Breast epithelium (tissue), 4 donors: Measurements from ENCODE around the gene HDGF. TPM values are rescaled to one million over a fixed set of nuclear protein-coding genes. Genes with fewer than 3 reads are reported as not detected.

Experiments
- DNase-seq, 2 donors: peaks; one replicate each; pipeline ENCODE4 v3.0.0-alpha.2; 2019; ENCODE audit warnings: low spot score in 2 of 2
- H3K27ac ChIP-seq, 2 donors: fragments of 200-600 bp; sonication (generic) in 1 of 2; one replicate each; pipeline ENCODE4 v1.5.1; 2016 to 2019; ENCODE audit warnings: mild to moderate bottlenecking in 1 of 2
- H3K27me3 ChIP-seq, 2 donors: fragments of 200-600 bp; sonication (generic) in 1 of 2; one replicate each; pipeline versions ENCODE4 v1.5.1 to v1.6.0; 2017 to 2019; ENCODE audit warnings: control low read depth in 1 of 2, mild to moderate bottlenecking in 1 of 2
- H3K36me3 ChIP-seq: fragments of 200-600 bp; one replicate; pipeline ENCODE4 v1.5.1; 2019
- H3K4me1 ChIP-seq, 2 donors: fragments of 200-600 bp; sonication (generic); one replicate each; pipeline ENCODE4 v1.5.1; 2016 to 2019; ENCODE audit warnings: control low read depth in 1 of 2
- H3K4me3 ChIP-seq, 3 donors: fragments of 200-600 bp; sonication (generic); 1 replicate in 2 of 3; 2 replicates in 1 of 3; pipeline ENCODE4 v1.5.1; 2016 to 2019; ENCODE audit warnings: mild to moderate bottlenecking in 3 of 3, moderate library complexity in 2 of 3
- H3K9me3 ChIP-seq, 2 donors: fragments of 200-600 bp; sonication (generic) in 1 of 2; one replicate each; pipeline ENCODE4 v1.5.1; 2016 to 2019; ENCODE audit warnings: control low read depth in 1 of 2
- CTCF ChIP-seq, 3 donors: fragments of 450-650 bp; IDR thresholded peaks; one replicate each; pipeline ENCODE4 v1.5.1; 2016 to 2017; ENCODE audit warnings: antibody characterized with exemption in 3 of 3, mild to moderate bottlenecking in 3 of 3, moderate library complexity in 3 of 3
- POLR2A ChIP-seq: fragments of 450-650 bp; IDR thresholded peaks from one replicate; pipeline ENCODE4 v1.6.1; 2016; ENCODE audit warnings: antibody characterized with exemption, mild to moderate bottlenecking, moderate library complexity
- POLR2AphosphoS5 ChIP-seq, 3 donors: sonication (generic); formaldehyde crosslinking; IDR thresholded peaks; one replicate each; pipeline ENCODE4 v1.6.1; 2017; ENCODE audit warnings: antibody characterized with exemption in 3 of 3
- intact Hi-C: fragments of 100-400 bp; cut with DNase I; formaldehyde crosslinking; loops from one replicate; pipeline ENCODE4 v1.15.1; 2023; ENCODE audit warnings: low total_unique reads
- total RNA-seq, 3 donors: library from RNA; depleted of rRNA; stranded (reverse); fragments of >200 nt; gene quantifications; one replicate each; pipeline ENCODE4 v1.1.0, GENCODE V29; 2016

The HDGF gene
- total RNA-seq, 3 donors from 2014 or later, result 133 to 178 (median 173) TPM

DNA sequence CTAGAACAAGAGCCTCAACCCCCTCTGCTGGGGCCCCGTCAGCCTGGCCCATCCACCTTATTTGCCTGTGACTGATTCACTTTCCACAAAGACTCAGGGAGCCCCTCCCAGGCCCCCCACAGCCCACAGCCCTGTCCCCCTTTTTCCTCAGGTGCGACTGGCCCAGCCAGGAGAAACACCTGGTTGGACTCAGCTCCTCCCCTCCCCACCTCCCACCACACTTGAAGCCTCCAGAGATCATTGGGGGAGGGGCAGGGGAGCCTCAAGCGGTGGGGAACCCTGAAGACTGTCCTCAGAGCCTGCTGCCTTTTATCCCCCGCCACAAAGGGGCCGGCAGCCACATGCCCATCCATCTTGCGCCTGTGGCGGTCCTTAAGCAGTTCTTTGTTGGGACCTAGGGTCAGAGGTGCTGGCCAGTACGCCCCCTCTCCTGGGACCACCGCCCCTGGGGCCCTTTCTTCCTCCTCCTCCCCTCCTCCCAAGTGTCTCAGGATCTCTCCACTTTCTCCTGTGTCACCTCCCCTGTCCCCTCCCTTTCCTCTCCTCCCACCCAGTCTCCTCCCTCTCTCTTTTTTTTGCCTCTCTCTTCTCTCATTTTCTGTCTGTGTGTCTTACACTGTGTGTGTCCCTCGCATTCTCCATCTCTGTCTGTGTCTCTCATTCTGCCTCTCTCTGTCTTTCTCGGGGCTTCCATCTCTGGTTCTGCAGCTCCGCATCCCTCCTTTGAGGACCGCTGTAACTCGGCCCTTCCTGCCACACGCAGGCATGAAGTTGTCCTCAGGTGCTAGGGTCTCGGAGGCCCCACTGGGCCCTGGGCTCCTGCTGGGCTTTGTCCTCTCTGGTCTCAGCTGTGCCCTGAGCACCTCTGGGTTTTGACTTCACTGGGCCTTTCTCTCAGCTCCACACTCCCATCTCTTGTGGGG is 58.3 kb downstream of the HDGF start:
- peak overlapping the region; percentile 84 to 90 for H3K27ac ChIP-seq
- no peak for TF ChIP-seq POLR2A
- no peak for TF ChIP-seq POLR2AphosphoS5 (IDR thresholded peaks at IDR 0.05)
- no peak for TF ChIP-seq CTCF (IDR thresholded peaks at IDR 0.05)
- DNase-seq, result peak; percentile 77 to 82
- intact Hi-C loops, result no loop called here
- peak overlapping the region in 2 of 3 donors; percentile 9 to 32 for H3K4me3 ChIP-seq
- no peaks in the 10 kb centered on the region for H3K36me3 ChIP-seq
- no peaks in the 10 kb centered on the region for H3K27me3 ChIP-seq
- H3K9me3 ChIP-seq, result no peaks in the 10 kb centered on the region
- peaks cover 21 to 43% of the 10 kb centered on the region in 2 donors for H3K4me1 ChIP-seq

DNA sequence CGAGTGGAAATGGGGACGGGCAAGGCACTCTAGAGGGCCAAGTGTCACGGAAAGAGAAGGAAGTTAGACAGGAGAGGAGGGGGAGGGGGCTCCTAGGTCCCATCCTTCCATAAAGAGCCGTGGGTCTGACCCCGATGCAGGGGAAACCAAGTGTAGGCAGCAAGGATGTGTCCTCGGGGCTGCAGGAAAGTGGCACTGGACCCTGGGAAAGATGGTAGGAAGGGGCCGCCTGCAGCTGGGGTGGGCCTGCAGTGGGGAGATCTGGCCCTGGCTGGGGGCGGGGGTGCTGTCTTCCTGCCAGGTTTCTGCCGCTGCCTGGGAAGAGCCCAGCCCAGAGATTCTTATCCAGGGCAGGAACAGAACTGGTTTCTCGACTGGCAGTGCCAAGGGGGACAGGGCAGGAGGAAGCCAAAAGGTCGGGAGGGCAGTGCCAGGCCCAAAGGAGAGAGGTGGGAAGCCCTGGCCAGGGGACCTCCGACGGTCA is 59.0 kb downstream of the HDGF start:
- intact Hi-C loops, result no loop called here
- H3K27ac ChIP-seq, result peak overlapping the region; percentile 84 to 90
- no peaks in the 10 kb centered on the region for H3K27me3 ChIP-seq
- peak overlapping the region in 2 of 3 donors; percentile 9 to 32 for H3K4me3 ChIP-seq
- no peaks in the 10 kb centered on the region for H3K36me3 ChIP-seq
- DNase-seq, result peak; percentile 56 to 78
- no peaks in the 10 kb centered on the region for H3K9me3 ChIP-seq
- peaks cover 21 to 43% of the 10 kb centered on the region in 2 donors for H3K4me1 ChIP-seq
- no peak for TF ChIP-seq CTCF (IDR thresholded peaks at IDR 0.05)
- TF ChIP-seq POLR2A, result no peak
- TF ChIP-seq POLR2AphosphoS5 (IDR thresholded peaks at IDR 0.05), result no peak

Other genes starting within 250 kb of the HDGF start
- 1 to 10 TPM in 1 of 3 donors, under 1 TPM in 2; under 0.01 to 1.4 (median 0.15) TPM for gene IQGAP3, start 179.1 kb downstream of the HDGF start, total RNA-seq
- gene TTC24, start 172.0 kb downstream of the HDGF start, total RNA-seq, result not detected
- 10 to 100 TPM; 70.4 to 90.5 (median 75.5) TPM for gene NAXE, start 159.9 kb downstream of the HDGF start, total RNA-seq
- gene GPATCH4, start 150.2 kb downstream of the HDGF start, total RNA-seq, result 10 to 100 TPM; 20.2 to 31.1 (median 23.7) TPM
- gene HAPLN2, start 132.3 kb downstream of the HDGF start, total RNA-seq, result not detected
- gene BCAN, start 109.6 kb downstream of the HDGF start, total RNA-seq, result under 1 TPM in 1 of 3 donors, not detected in 2; 0.44 TPM
- gene NES, start 74.3 kb downstream of the HDGF start, total RNA-seq, result 10 to 100 TPM in 2 of 3 donors, 1 to 10 TPM in 1; 9.9 to 28.5 (median 14.9) TPM
- 10 to 100 TPM in 2 of 3 donors, 1 to 10 TPM in 1; 4.2 to 61.6 (median 28.2) TPM for gene CRABP2, start 46.1 kb downstream of the HDGF start, total RNA-seq
- gene METTL25B, start 23.2 kb downstream of the HDGF start, total RNA-seq, result 10 to 100 TPM; 15.5 to 41.3 (median 30.2) TPM
- gene ISG20L2, start 22.9 kb downstream of the HDGF start, total RNA-seq, result 10 to 100 TPM; 13.6 to 25.2 (median 21.0) TPM
- gene MRPL24, start 10.6 kb downstream of the HDGF start, total RNA-seq, result 10 to 100 TPM; 36.6 to 63.9 (median 63.8) TPM
- 10 to 100 TPM; 21.6 to 35.9 (median 24.9) TPM for gene PRCC, start 15.9 kb upstream of the HDGF start, total RNA-seq
- gene SH2D2A, start 65.2 kb upstream of the HDGF start, total RNA-seq, result 1 to 10 TPM in 2 of 3 donors, not detected in 1; 4.6 to 5.4 TPM
- gene INSRR, start 107.4 kb upstream of the HDGF start, total RNA-seq, result under 1 TPM in 2 of 3 donors, not detected in 1; 0.15 to 0.33 TPM
- 1 to 10 TPM in 1 of 3 donors, under 1 TPM in 2; 0.16 to 4.9 (median 0.73) TPM for gene NTRK1, start 109.2 kb upstream of the HDGF start, total RNA-seq
- gene PEAR1, start 142.0 kb upstream of the HDGF start, total RNA-seq, result 10 to 100 TPM in 1 of 3 donors, 1 to 10 TPM in 2; 4.0 to 15.1 (median 6.2) TPM
- gene LRRC71, start 169.0 kb upstream of the HDGF start, total RNA-seq, result not detected